ENCODE measurements around the gene SAMD14. TPM values are rescaled to one million over a fixed set of nuclear protein-coding genes. Genes with fewer than 3 reads are reported as not detected.
A peak's percentile ranks its signal among the peaks of the same experiment; 100 is the strongest.

SAMD14 gene
- 0.42 TPM for total RNA-seq
- 0.62 TPM for polyA plus RNA-seq
- long read RNA-seq, donor 1, result 0 reads
- long read RNA-seq, donor 2, result 0 reads
- long read RNA-seq, donor 3, result 0 reads
- long read RNA-seq, donor 4, partial matches to known transcripts, result 0 of 8 reads
- long read RNA-seq, donor 4, other reads (novel, unspliced or antisense), result 8 of 8 reads
- long read RNA-seq, donor 5, partial matches to known transcripts, result 0 of 1 reads
- long read RNA-seq, donor 5, other reads (novel, unspliced or antisense), result 0 of 1 reads
- long read RNA-seq, donor 6, partial matches to known transcripts, result 0 of 1 reads
- long read RNA-seq, donor 6, other reads (novel, unspliced or antisense), result 0 of 1 reads
- long read RNA-seq, donor 7, partial matches to known transcripts, result 11 of 11 reads
- long read RNA-seq, donor 7, other reads (novel, unspliced or antisense), result 0 of 11 reads
- long read RNA-seq, donor 8, result 0 reads
- long read RNA-seq, donor 9, result 0 reads
- long read RNA-seq, donor 10, result 0 reads

- WGBS, result 2% methylated on average over 83 of the region's 84 CpGs
- H3K9me3 ChIP-seq (ENCODE audit: control insufficient read depth in 2 of 2, insufficient read depth in 1 of 2, low read length in 1 of 2), result peaks cover 0 to 6% of the 10 kb centered on the region in 2 donors
- peaks cover 38 to 64% of the 10 kb centered on the region in 2 donors for H3K27me3 ChIP-seq (ENCODE audit: control insufficient read depth in 2 of 2, insufficient read depth in 1 of 2, low read length in 1 of 2)
- peaks cover 9 to 11% of the 10 kb centered on the region in 2 donors for H3K36me3 ChIP-seq (ENCODE audit: control insufficient read depth in 2 of 2, insufficient read depth in 2 of 2, low read length in 1 of 2)
- no peak within 1 kb of the TSS for H3K27ac ChIP-seq (ENCODE audit: low read depth in 1 of 2, low read length in 1 of 2)
- peak in 1 of 9 donors; percentile 33 for DNase-seq (ENCODE audit: low read depth in 6 of 9, low spot score in 9 of 9)
- H3K4me3 ChIP-seq (ENCODE audit: low read length in 2 of 2), result peak within 1 kb of the TSS; percentile 30 to 46
- H3K4me1 ChIP-seq (ENCODE audit: control insufficient read depth in 2 of 2, insufficient read depth in 2 of 2, low read length in 2 of 2), result peaks cover 0 to 13% of the 10 kb centered on the region in 2 donors
Measured at GRCh38 chr17:50129728-50130558, at the start of gene SAMD14. Gene SAMD14 (minus strand): TSS chr17:50130160. CDS start chr17:50124959, 5,201 bp downstream.

- Histone ChIP-seq H3K4me3 (ENCODE audit: low read length in 2 of 2) (no peak overlapping the region), H3K27ac (ENCODE audit: low read depth in 1 of 2, low read length in 1 of 2) (no peak overlapping the region), H3K4me1 (ENCODE audit: control insufficient read depth in 2 of 2, insufficient read depth in 2 of 2, low read length in 2 of 2) (peaks cover 0 to 18% of the 10 kb centered on the region in 2 donors), H3K27me3 (ENCODE audit: control insufficient read depth in 2 of 2, insufficient read depth in 1 of 2, low read length in 1 of 2) (peaks cover 0 to 2% of the 10 kb centered on the region in 2 donors), H3K9me3 (ENCODE audit: control insufficient read depth in 2 of 2, insufficient read depth in 1 of 2, low read length in 1 of 2) (no peaks in the 10 kb centered on the region), H3K36me3 (ENCODE audit: control insufficient read depth in 2 of 2, insufficient read depth in 2 of 2, low read length in 1 of 2) (no peaks in the 10 kb centered on the region)
- 42% methylated on average over 22 of the region's 22 CpGs for WGBS
- DNase-seq (ENCODE audit: low read depth in 6 of 9, low spot score in 9 of 9), result peak in 1 of 9 donors; percentile 42
Measured at GRCh38 chr17:50177983-50178834, 48.2 kb upstream of the SAMD14 start.

- H3K4me3 ChIP-seq (ENCODE audit: low read length in 2 of 2), result no peak overlapping the region
- H3K36me3 ChIP-seq (ENCODE audit: control insufficient read depth in 2 of 2, insufficient read depth in 2 of 2, low read length in 1 of 2), result no peaks in the 10 kb centered on the region
- H3K4me1 ChIP-seq (ENCODE audit: control insufficient read depth in 2 of 2, insufficient read depth in 2 of 2, low read length in 2 of 2), result peaks cover 0 to 17% of the 10 kb centered on the region in 2 donors
- WGBS, result 91% methylated on average over 10 of the region's 10 CpGs
- no peaks in the 10 kb centered on the region for H3K9me3 ChIP-seq (ENCODE audit: control insufficient read depth in 2 of 2, insufficient read depth in 1 of 2, low read length in 1 of 2)
- DNase-seq (ENCODE audit: low read depth in 6 of 9, low spot score in 9 of 9), result no peak
- H3K27ac ChIP-seq (ENCODE audit: low read depth in 1 of 2, low read length in 1 of 2), result no peak overlapping the region
- peaks cover 0 to 2% of the 10 kb centered on the region in 2 donors for H3K27me3 ChIP-seq (ENCODE audit: control insufficient read depth in 2 of 2, insufficient read depth in 1 of 2, low read length in 1 of 2)
Measured at GRCh38 chr17:50177476-50177875, 47.5 kb upstream of the SAMD14 start.

- Histone ChIP-seq H3K9me3 (ENCODE audit: control insufficient read depth in 2 of 2, insufficient read depth in 1 of 2, low read length in 1 of 2) (no peaks in the 10 kb centered on the region), H3K4me3 (ENCODE audit: low read length in 2 of 2) (no peak overlapping the region), H3K4me1 (ENCODE audit: control insufficient read depth in 2 of 2, insufficient read depth in 2 of 2, low read length in 2 of 2) (peaks cover 0 to 14% of the 10 kb centered on the region in 2 donors), H3K27ac (ENCODE audit: low read depth in 1 of 2, low read length in 1 of 2) (no peak overlapping the region), H3K36me3 (ENCODE audit: control insufficient read depth in 2 of 2, insufficient read depth in 2 of 2, low read length in 1 of 2) (no peaks in the 10 kb centered on the region), H3K27me3 (ENCODE audit: control insufficient read depth in 2 of 2, insufficient read depth in 1 of 2, low read length in 1 of 2) (peaks cover 0 to 2% of the 10 kb centered on the region in 2 donors)
- no peak for DNase-seq (ENCODE audit: low read depth in 6 of 9, low spot score in 9 of 9)
- WGBS, result 95% methylated on average over 20 of the region's 20 CpGs
Measured at GRCh38 chr17:50176559-50177357, 46.8 kb upstream of the SAMD14 start.

- Histone ChIP-seq H3K4me3 (ENCODE audit: low read length in 2 of 2) (no peak overlapping the region), H3K27ac (ENCODE audit: low read depth in 1 of 2, low read length in 1 of 2) (no peak overlapping the region), H3K4me1 (ENCODE audit: control insufficient read depth in 2 of 2, insufficient read depth in 2 of 2, low read length in 2 of 2) (peaks cover 0 to 11% of the 10 kb centered on the region in 2 donors), H3K9me3 (ENCODE audit: control insufficient read depth in 2 of 2, insufficient read depth in 1 of 2, low read length in 1 of 2) (no peaks in the 10 kb centered on the region), H3K27me3 (ENCODE audit: control insufficient read depth in 2 of 2, insufficient read depth in 1 of 2, low read length in 1 of 2) (peaks cover 0 to 2% of the 10 kb centered on the region in 2 donors), H3K36me3 (ENCODE audit: control insufficient read depth in 2 of 2, insufficient read depth in 2 of 2, low read length in 1 of 2) (no peaks in the 10 kb centered on the region)
- 96% methylated on average over 16 of the region's 16 CpGs for WGBS
- DNase-seq (ENCODE audit: low read depth in 6 of 9, low spot score in 9 of 9), result no peak
Measured at GRCh38 chr17:50175035-50175807, 45.3 kb upstream of the SAMD14 start.

GRCh38 chr17:50174444-50174843 lies 44.5 kb upstream of the SAMD14 start:
- Histone ChIP-seq H3K4me3 (ENCODE audit: low read length in 2 of 2) (no peak overlapping the region), H3K36me3 (ENCODE audit: control insufficient read depth in 2 of 2, insufficient read depth in 2 of 2, low read length in 1 of 2) (no peaks in the 10 kb centered on the region), H3K27me3 (ENCODE audit: control insufficient read depth in 2 of 2, insufficient read depth in 1 of 2, low read length in 1 of 2) (peaks cover 0 to 2% of the 10 kb centered on the region in 2 donors), H3K4me1 (ENCODE audit: control insufficient read depth in 2 of 2, insufficient read depth in 2 of 2, low read length in 2 of 2) (peaks cover 0 to 11% of the 10 kb centered on the region in 2 donors), H3K9me3 (ENCODE audit: control insufficient read depth in 2 of 2, insufficient read depth in 1 of 2, low read length in 1 of 2) (no peaks in the 10 kb centered on the region), H3K27ac (ENCODE audit: low read depth in 1 of 2, low read length in 1 of 2) (no peak overlapping the region)
- no peak for DNase-seq (ENCODE audit: low read depth in 6 of 9, low spot score in 9 of 9)
- 81% methylated on average over 6 of the region's 6 CpGs for WGBS

GRCh38 chr17:50173335-50173941 lies 43.5 kb upstream of the SAMD14 start:
- WGBS, result 90% methylated on average over 10 of the region's 10 CpGs
- H3K4me3 ChIP-seq (ENCODE audit: low read length in 2 of 2), result no peak overlapping the region
- H3K27me3 ChIP-seq (ENCODE audit: control insufficient read depth in 2 of 2, insufficient read depth in 1 of 2, low read length in 1 of 2), result peaks cover 0 to 6% of the 10 kb centered on the region in 2 donors
- H3K36me3 ChIP-seq (ENCODE audit: control insufficient read depth in 2 of 2, insufficient read depth in 2 of 2, low read length in 1 of 2), result no peaks in the 10 kb centered on the region
- H3K9me3 ChIP-seq (ENCODE audit: control insufficient read depth in 2 of 2, insufficient read depth in 1 of 2, low read length in 1 of 2), result no peaks in the 10 kb centered on the region
- H3K27ac ChIP-seq (ENCODE audit: low read depth in 1 of 2, low read length in 1 of 2), result peak overlapping the region in 1 of 2 donors; percentile 40
- DNase-seq (ENCODE audit: low read depth in 6 of 9, low spot score in 9 of 9), result no peak
- peaks cover 0 to 17% of the 10 kb centered on the region in 2 donors for H3K4me1 ChIP-seq (ENCODE audit: control insufficient read depth in 2 of 2, insufficient read depth in 2 of 2, low read length in 2 of 2)

All from thymus (tissue), 14 donors.